HepG2 (cell line): ENCODE data around the gene ATG7. TPM values are rescaled to one million over a fixed set of nuclear protein-coding genes. Genes with fewer than 3 reads are reported as not detected.

Source experiments
- ATAC-seq: fragments of 200-7000 bp; cut with Tn5 transposase; 3 replicates; pipeline ENCODE4 v1.9.1; 2020; ENCODE audit warnings: mild to moderate bottlenecking, moderate library complexity
- BruUV-seq: library from RNA; stranded (reverse); fragments of 400-500 nt; replicated peaks from 2 replicates; lab custom pipeline; 2021; lab: Mats Ljungman, UMichigan
- CTCF ChIA-PET: fragments of 300-600 bp; formaldehyde crosslinking; extraction: SDS; loops from one replicate; lab custom pipeline; 2021; ENCODE audit warnings: low total read pairs, inconsistent platforms, low intra/inter-chr PET ratio; lab: Yijun Ruan, JAX
- POLR2A ChIA-PET: fragments of 350-600 bp; sonication (Branson Sonifier 250); formaldehyde crosslinking; loops from one replicate; lab custom pipeline; 2020; ENCODE audit warnings: antibody characterized with exemption, inconsistent platforms; lab: Yijun Ruan, JAX
- DNase-seq: peaks from one replicate; pipeline ENCODE4 v3.0.0-alpha.2; 2015; ENCODE audit warnings: low spot score
- FAIRE-seq: peaks from 3 replicates; lab custom pipeline; 2011; peaks lifted over from hg19 to GRCh38; lab: Jason Lieb, UNC
- H2AFZ ChIP-seq: one replicate; pipeline ENCODE4 v1.6.1; 2011; ENCODE audit warnings: low read length, inconsistent platforms
- H3K27ac ChIP-seq: fragments of 300-600 bp; 3 replicates; pipeline ENCODE4 v1.8.0; 2011; ENCODE audit warnings: mixed run types, mild to moderate bottlenecking, mixed read lengths, low read length, inconsistent platforms; ENCODE audit not compliant: insufficient read depth; ENCODE audit errors: extremely low read length
- H3K27me3 ChIP-seq, 2 experiments: fragments of 200-600 bp in 1 of 2; 2 replicates in 1 of 2; 3 replicates in 1 of 2; pipeline versions ENCODE4 v1.6.0 to v1.8.0; 2011; ENCODE audit warnings: low read length in 2 of 2, mild to moderate bottlenecking in 2 of 2, moderate library complexity in 2 of 2, inconsistent platforms in 1 of 2; ENCODE audit not compliant: insufficient read depth in 2 of 2, control insufficient read depth in 1 of 2
- H3K36me3 ChIP-seq, 2 experiments: fragments of 200-600 bp in 1 of 2; replicated peaks in 1 of 2; 2 replicates in 1 of 2; 3 replicates in 1 of 2; pipeline versions ENCODE4 v1.5.1 to v1.8.0; 2011; ENCODE audit warnings: low read length in 2 of 2, inconsistent platforms in 1 of 2; ENCODE audit not compliant: insufficient read depth in 2 of 2, control insufficient read depth in 1 of 2
- H3K4me1 ChIP-seq: 2 replicates; pipeline ENCODE4 v1.5.1; 2012; ENCODE audit warnings: low read length, inconsistent platforms; ENCODE audit not compliant: insufficient read depth
- H3K4me2 ChIP-seq: 2 replicates; pipeline ENCODE4 v1.6.0; 2011; ENCODE audit warnings: low read depth, low read length, inconsistent platforms
- H3K4me3 ChIP-seq, 3 experiments: fragments of 200-600 bp in 1 of 3; sonication (generic), shearing (Covaris generic) in 1 of 3; replicated peaks in 1 of 3; 2 replicates each; pipeline ENCODE4 v1.5.1; 2011 to 2016; ENCODE audit warnings: low read length in 3 of 3, inconsistent platforms in 2 of 3, low read depth in 2 of 3, mild to moderate bottlenecking in 2 of 3, control low read depth in 1 of 3, mixed read lengths in 1 of 3; ENCODE audit not compliant: insufficient read depth in 1 of 3
- H3K79me2 ChIP-seq: one replicate; pipeline ENCODE4 v1.6.1; 2011; ENCODE audit warnings: low read length, inconsistent platforms; ENCODE audit not compliant: insufficient read depth
- H3K9ac ChIP-seq: 2 replicates; pipeline ENCODE4 v1.6.0; 2011; ENCODE audit warnings: mild to moderate bottlenecking, low read depth, low read length, inconsistent platforms; ENCODE audit not compliant: insufficient read depth
- H3K9me3 ChIP-seq: 2 replicates; pipeline ENCODE4 v1.5.1; 2012; ENCODE audit warnings: mild to moderate bottlenecking, low read length
- H4K20me1 ChIP-seq: 2 replicates; pipeline ENCODE4 v1.6.0; 2011; ENCODE audit warnings: inconsistent platforms, mild to moderate bottlenecking, low read length, moderate library complexity; ENCODE audit not compliant: insufficient read depth
- CEBPB ChIP-seq: IDR thresholded peaks from 2 replicates; pipeline ENCODE4 v1.6.1; 2011; ENCODE audit warnings: low read depth, low read length, improper control_type of control experiment, borderline replicate concordance
- CEBPG ChIP-seq: IDR thresholded peaks from 2 replicates; pipeline ENCODE4 v1.6.1; 2016
- MAFF ChIP-seq: IDR thresholded peaks from 2 replicates; pipeline ENCODE4 v1.6.1; 2011; ENCODE audit warnings: low read depth, low read length, improper control_type of control experiment
- MAFK ChIP-seq, 2 experiments: IDR thresholded peaks in 1 of 2; conservative IDR thresholded peaks in 1 of 2; 2 replicates each; pipeline ENCODE4 v1.6.1; 2011; ENCODE audit warnings: improper control_type of control experiment in 2 of 2, low read length in 2 of 2
- SALL2 ChIP-seq: sonication (generic); formaldehyde crosslinking; IDR thresholded peaks from 2 replicates; pipeline ENCODE4 v1.8.1; 2023; ENCODE audit warnings: mild to moderate bottlenecking, missing genetic modification reagents, inconsistent platforms
- ZSCAN22 ChIP-seq: sonication (generic); formaldehyde crosslinking; IDR thresholded peaks from 2 replicates; pipeline ENCODE4 v1.4.0; 2020; ENCODE audit warnings: mild to moderate bottlenecking, missing genetic modification reagents
- WGBS: methylation state at CpG from one replicate; pipeline ENCODE4 v1.1.6; 2017; ENCODE audit warnings: low lambda C conversion rate; 5-methylcytosine and 5-hydroxymethylcytosine counted together
- in situ Hi-C: cut with HindIII; loops from 2 replicates; pipeline ENCODE4 v1.10.0; 2017; ENCODE audit warnings: low pct_unique_long_range_greater_than_20kb; ENCODE audit not compliant: extremely low pct_ligation_motif_present
- intact Hi-C: fragments of 100-400 bp; cut with micrococcal nuclease; formaldehyde crosslinking; loops from one replicate; pipeline ENCODE4 v1.10.0; 2022; ENCODE audit not compliant: unreplicated experiment
- polyA plus RNA-seq, 8 experiments: library from polyadenylated mRNA; depleted of rRNA in 3 of 8; stranded (reverse) in 7 of 8; unstranded in 1 of 8; fragments of >200 nt; fragmentation: Illumina TruSeq in 4 of 8; extraction: Trizol in 4 of 8; gene quantifications; 2 replicates each; pipeline versions ENCODE4 v1.2.1 to v1.2.3, GENCODE V29; 2011 to 2016; ENCODE audit warnings: low read depth in 4 of 8, missing spikeins in 1 of 8, mixed read lengths in 1 of 8; ENCODE audit not compliant: insufficient read depth in 1 of 8
- total RNA-seq, 5 experiments: library from RNA; depleted of rRNA; stranded (reverse); fragments of >200 nt; fragmentation: Illumina TruSeq; extraction: Trizol; gene quantifications; 2 replicates each; pipeline ENCODE4 v1.2.3, GENCODE V29; 2016; ENCODE audit warnings: low read depth in 1 of 5
- TF ChIP-seq, protein P1 (sequence below): sonication (generic); formaldehyde crosslinking; conservative IDR thresholded peaks from 2 replicates; pipeline ENCODE4 v1.4.0; 2020; ENCODE audit warnings: missing genetic modification reagents
- TF ChIP-seq, protein P2 (sequence below): sonication (generic); formaldehyde crosslinking; IDR thresholded peaks from 2 replicates; pipeline ENCODE4 v1.5.1; 2020; ENCODE audit warnings: missing genetic modification reagents, mild to moderate bottlenecking, borderline replicate concordance

The ATG7 gene
- total and polyA plus RNA-seq, 2 of the 13 experiments (the other 11 are each of a cell fraction or from before 2014, with no cell fraction given), result 7.8 to 22.1 TPM

DNA sequence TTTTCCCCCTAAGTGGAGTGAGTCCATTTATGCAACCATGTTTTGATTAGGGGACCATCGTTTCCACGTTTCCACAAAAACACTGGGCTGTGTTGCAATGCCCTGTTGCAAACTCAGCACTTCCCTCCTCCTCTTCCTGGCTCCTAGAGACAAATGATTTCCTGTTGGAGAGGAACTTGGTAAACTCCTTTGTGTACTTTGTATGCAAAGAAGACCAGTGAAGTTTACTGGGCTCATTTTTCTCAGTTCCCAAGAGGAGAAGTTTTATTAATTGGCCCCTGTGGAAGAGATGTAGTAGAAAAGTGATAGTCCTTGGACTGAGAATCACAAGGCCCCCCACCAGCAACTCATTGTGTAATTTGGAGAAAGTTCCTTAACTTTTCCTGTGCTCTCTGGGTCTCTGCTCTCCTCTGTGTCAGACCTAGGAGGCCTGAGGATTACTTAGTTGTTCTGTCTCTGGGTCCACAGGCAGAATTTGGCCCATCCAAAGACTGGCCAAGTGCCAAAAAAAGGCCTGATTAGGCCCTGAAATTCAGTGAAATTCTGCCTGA, 95.0 kb downstream of the ATG7 start:
- Histone ChIP-seq H2AFZ (no peak overlapping the region), H3K9ac (no peak overlapping the region), H3K9me3 (no peaks in the 10 kb centered on the region), H3K27me3 (no peaks in the 10 kb centered on the region), H3K4me2 (no peak overlapping the region), H3K79me2 (no peaks in the 10 kb centered on the region), H3K4me3 (no peak overlapping the region), H3K27ac (peak overlapping the region; percentile 8), H4K20me1 (no peaks in the 10 kb centered on the region), H3K36me3 (peaks cover 1 to 14% of the 10 kb centered on the region in 2 experiments; a peak in 4 of 5 replicates), H3K4me1 (peaks cover 22% of the 10 kb centered on the region)
- 14% methylated on average over 2 of the region's 2 CpGs for WGBS
- FAIRE-seq (peak; percentile 71), DNase-seq (peak; percentile 34), ATAC-seq (no peak; the same call in 2 of the 3 replicates)
- peak; percentile 70 for TF ChIP-seq MAFF
- peak; percentile 65 to 73 for TF ChIP-seq MAFK (conservative IDR thresholded peaks at IDR 0.05 in 1 of 2, IDR thresholded peaks at IDR 0.05 in 1 of 2; ENCODE audit: low read length in 2 of 2)
- TF ChIP-seq, protein P1, sequence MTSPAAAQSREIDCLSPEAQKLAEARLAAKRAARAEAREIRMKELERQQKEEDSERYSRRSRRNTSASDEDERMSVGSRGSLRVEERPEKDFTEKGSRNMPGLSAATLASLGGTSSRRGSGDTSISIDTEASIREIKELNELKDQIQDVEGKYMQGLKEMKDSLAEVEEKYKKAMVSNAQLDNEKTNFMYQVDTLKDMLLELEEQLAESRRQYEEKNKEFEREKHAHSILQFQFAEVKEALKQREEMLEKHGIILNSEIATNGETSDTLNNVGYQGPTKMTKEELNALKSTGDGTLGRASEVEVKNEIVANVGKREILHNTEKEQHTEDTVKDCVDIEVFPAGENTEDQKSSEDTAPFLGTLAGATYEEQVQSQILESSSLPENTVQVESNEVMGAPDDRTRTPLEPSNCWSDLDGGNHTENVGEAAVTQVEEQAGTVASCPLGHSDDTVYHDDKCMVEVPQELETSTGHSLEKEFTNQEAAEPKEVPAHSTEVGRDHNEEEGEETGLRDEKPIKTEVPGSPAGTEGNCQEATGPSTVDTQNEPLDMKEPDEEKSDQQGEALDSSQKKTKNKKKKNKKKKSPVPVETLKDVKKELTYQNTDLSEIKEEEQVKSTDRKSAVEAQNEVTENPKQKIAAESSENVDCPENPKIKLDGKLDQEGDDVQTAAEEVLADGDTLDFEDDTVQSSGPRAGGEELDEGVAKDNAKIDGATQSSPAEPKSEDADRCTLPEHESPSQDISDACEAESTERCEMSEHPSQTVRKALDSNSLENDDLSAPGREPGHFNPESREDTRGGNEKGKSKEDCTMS (CRISPR knock-in tag), result no peak
- TF ChIP-seq ZSCAN22 (CRISPR knock-in tag), result no peak
- no peak for TF ChIP-seq SALL2 (CRISPR knock-in tag)
- peak; percentile 78 for TF ChIP-seq CEBPG (CRISPR knock-in tag)
- peak; percentile 80; the same call in 1 of the 2 replicates for TF ChIP-seq CEBPB
- TF ChIP-seq, protein P2, sequence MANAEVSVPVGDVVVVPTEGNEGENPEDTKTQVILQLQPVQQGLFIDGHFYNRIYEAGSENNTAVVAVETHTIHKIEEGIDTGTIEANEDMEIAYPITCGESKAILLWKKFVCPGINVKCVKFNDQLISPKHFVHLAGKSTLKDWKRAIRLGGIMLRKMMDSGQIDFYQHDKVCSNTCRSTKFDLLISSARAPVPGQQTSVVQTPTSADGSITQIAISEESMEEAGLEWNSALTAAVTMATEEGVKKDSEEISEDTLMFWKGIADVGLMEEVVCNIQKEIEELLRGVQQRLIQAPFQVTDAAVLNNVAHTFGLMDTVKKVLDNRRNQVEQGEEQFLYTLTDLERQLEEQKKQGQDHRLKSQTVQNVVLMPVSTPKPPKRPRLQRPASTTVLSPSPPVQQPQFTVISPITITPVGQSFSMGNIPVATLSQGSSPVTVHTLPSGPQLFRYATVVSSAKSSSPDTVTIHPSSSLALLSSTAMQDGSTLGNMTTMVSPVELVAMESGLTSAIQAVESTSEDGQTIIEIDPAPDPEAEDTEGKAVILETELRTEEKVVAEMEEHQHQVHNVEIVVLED (CRISPR knock-in tag), result no peak
- intact Hi-C loops (no loop called here), in situ Hi-C loops (no loop called here)
- BruUV-seq, result no TSS peak
- POLR2A ChIA-PET, result no interaction called here
- CTCF ChIA-PET, result no interaction called here
